Right hindlimb (tissue), 1 donor: ENCODE measurements around the gene SLC52A3.
"Not testable (repeated sequence)": the region's sequence is repeated elsewhere in the genome, so short reads cannot be mapped to it uniquely, and the experiment has no call there.

ENCODE experiments used
- DNase-seq: peaks from one replicate; pipeline ENCODE4 v3.0.0-alpha.2; 2018

Gene SLC52A3

DNA sequence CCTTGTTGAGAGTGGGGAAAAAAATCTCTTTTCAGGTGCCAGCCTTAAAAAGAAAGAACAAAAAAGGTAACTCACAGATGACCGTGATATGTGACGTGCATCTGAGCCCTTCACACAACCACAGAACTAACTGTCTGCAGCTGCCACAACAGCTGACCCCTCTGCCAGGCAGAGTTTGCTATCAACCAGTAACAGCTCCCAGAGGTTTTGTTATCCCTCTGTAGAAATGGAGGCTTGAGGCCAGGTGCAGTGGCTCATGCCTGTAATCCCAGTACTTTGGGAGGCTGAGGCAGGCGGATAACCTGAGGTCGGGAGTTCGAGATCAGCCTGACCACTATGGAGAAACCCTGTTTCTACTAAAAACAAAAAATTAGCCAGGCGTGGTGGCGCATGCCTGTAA is 42.8 kb downstream of the SLC52A3 start:
- no peak for DNase-seq

- not testable (repeated sequence) for DNase-seq
These were observed 43.5 kb downstream of the SLC52A3 start for GRCh38 chr20:724797-725196.

- DNase-seq: no peak
These were observed 44.5 kb downstream of the SLC52A3 start for GRCh38 chr20:723756-724155.

DNA sequence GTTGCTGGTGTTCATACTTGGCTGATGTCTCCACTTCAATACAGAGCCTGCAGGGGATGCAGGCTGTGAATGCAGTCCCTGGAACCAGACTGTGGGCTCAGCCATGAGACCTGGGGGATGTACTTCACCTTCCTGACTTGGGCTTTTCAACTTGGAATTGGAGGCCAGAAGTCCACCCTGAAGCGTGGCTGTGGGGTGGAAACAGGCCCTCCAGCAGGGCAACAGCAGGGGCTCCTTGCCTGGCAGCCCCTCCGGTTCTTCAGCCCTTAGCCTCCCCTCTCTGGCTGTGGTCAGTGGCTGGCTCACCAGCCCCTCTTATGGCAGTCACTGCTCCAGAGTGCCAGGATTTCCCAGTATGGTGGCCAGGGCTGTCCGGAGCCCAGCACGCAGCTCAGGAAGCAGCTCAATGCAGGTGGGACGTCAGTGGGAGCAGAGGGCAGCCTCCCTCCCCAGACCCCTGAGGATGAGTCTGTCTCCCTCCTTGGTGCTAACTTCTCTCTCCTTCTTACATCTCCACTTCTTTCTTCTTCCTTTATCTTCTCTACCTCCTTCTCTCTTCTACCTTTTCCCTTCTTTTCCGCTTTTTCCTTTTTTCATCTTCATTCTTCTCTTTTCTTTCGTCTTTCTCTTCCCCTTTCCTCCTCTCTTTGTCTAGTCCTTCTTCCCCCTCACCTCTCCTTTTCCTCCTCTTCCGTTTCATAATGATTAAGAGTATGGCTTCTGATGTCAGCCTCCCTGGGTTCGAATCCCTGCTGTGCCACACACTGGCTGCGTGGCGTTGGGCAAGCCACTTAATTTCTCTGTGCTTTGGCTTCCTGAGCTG is 45.3 kb downstream of the SLC52A3 start:
- no peak for DNase-seq

- no peak for DNase-seq
These were observed 46.4 kb downstream of the SLC52A3 start for GRCh38 chr20:721876-722275.

- DNase-seq: peak; percentile 35
These were observed 48.5 kb downstream of the SLC52A3 start for GRCh38 chr20:719816-720215.

DNA sequence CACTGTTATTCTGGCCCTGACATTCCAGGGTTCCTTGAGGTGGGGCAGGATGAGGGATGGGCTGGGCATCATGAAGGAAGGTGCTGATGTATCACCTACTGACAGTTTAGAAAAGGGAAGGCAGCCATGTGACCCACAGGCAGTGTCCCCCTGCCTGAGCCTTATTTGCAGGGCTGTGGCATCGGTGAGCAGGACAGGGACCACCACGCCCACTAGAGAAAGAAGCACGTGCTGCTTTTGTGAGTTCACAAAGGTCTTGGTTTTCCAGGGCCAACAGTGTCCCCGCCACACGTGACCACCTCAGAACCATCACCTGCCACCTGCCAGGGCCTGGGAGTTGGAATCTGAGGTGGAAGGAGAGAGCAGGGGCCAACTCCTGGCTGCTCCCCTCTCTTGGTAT is 49.2 kb downstream of the SLC52A3 start:
- no peak for DNase-seq

- no peak for DNase-seq
These were observed 50.5 kb downstream of the SLC52A3 start for GRCh38 chr20:717832-718231.

DNA sequence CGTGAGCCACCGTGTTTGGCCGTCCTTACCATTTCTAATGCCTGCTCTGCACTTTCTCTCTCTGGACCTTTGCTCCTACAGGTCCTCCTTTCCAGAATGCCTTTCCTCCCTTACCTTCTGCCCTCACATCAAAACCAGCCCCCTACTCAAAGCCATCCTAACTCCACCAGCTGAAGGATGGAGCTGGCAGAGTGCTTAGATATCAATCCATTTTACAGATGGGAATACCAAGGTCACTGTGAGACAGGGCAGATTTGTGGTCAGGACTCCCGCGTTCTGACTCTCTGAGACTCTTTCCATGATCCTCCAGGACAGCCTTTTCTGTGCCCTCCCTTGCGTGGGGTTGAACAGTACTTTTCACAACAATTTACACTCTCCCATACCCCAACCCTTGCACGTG is 51.0 kb downstream of the SLC52A3 start:
- DNase-seq: no peak

DNA sequence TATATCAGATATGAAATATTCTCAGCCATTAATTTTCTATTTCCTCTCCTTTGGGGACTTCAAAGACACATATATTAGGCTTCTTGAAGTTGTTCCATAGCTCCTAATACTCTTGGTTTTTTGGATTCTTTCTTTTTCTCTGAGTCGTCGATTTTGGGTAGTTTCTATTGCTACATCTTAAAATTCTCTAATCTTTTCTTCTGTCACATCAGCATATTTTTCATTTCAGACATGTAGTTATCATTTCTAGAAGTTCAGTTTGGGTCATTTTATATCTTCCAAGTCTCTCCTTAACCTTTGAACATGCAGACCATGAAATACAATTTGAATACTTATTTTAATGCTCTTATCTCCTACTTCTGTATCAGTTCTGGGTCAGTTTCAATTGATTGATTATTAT is 53.8 kb downstream of the SLC52A3 start:
- DNase-seq: no peak

GRCh38 chr20:711576-711975 is 56.7 kb downstream of the SLC52A3 start:
- DNase-seq: no peak

- DNase-seq: no peak
These were observed 57.4 kb downstream of the SLC52A3 start for GRCh38 chr20:710780-711450.
